Stimulated activated naive B cell treated with anti-CD40 and anti-IgM and Interleukin-4, amounts not matched to agents 10 μg/mL and 1 μg/mL and 100 μg/mL, for 72 hours (primary cell): ENCODE results near the gene SCAMP2.

Source experiments
- ATAC-seq, 2 donors: fragments of 150-1000 bp; cut with Tn5 transposase; replicated peaks; 2 replicates each; pipeline ENCODE4 v1.10.0; 2021; ENCODE audit warnings: moderate library complexity in 1 of 2
- DNase-seq: peaks from one replicate; pipeline ENCODE4 v3.0.0; 2021
- H3K27ac Mint-ChIP-seq: one replicate; pipeline ENCODE4 v1.8.0; 2022; ENCODE audit warnings: mild to moderate bottlenecking, mixed read lengths
- H3K27me3 Mint-ChIP-seq, 2 donors: one replicate each; pipeline ENCODE4 v1.8.0; 2022; ENCODE audit warnings: mixed read lengths in 2 of 2
- H3K36me3 Mint-ChIP-seq, 2 donors: one replicate each; pipeline ENCODE4 v1.8.0; 2022; ENCODE audit warnings: mixed read lengths in 2 of 2, mild to moderate bottlenecking in 1 of 2
- H3K4me1 Mint-ChIP-seq, 2 donors: one replicate each; pipeline ENCODE4 v1.8.0; 2022; ENCODE audit warnings: mixed read lengths in 2 of 2, mild to moderate bottlenecking in 1 of 2
- H3K4me3 Mint-ChIP-seq, 2 donors: one replicate each; pipeline ENCODE4 v1.8.0; 2022; ENCODE audit warnings: mild to moderate bottlenecking in 2 of 2, mixed read lengths in 2 of 2, moderate library complexity in 1 of 2
- H3K9me3 Mint-ChIP-seq, 2 donors: one replicate each; pipeline ENCODE4 v1.8.0; 2022; ENCODE audit warnings: mixed read lengths in 2 of 2, mild to moderate bottlenecking in 1 of 2

The SCAMP2 gene

DNA sequence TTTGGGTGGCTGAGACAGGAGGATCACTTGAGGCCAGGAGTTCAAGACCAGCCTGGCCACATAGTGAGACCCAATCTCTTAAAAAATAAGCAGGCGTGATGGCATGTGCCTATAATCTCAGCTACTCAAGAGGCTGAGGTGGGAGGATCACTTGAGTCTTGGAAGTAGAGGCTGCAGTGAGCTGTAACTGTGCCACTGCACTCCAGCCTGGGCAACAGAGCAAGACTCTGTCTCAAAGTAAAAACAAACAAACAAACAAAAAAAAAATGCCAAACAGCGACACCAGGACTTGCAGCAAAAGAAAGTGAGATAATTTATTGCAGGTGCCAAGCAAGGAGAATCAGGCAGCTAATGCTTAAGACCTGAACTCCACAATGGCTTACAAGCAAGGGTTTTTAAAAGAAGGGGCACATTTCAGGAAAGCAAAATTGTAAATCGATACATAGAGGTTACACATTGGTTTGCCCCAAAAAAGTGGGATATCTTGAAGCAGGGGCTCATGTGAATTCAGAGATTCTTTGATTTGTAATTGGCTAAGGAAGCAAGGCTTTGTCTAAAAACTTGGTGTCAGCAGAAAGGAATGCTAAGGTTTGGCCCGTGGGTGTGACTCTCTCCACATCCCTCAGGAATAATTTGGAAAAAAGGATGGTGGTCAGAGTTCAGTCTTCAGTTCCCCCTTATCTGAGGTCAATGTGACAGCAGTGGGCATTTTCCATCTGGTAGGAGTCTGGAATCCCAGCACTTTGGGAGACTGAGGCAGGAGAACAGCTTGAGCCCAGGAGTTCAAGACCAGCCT lies 11.5 kb upstream of the SCAMP2 start:
- Mint-ChIP-seq H3K27me3 (peaks cover 0 to 5% of the 10 kb centered on the region in 2 donors), H3K9me3 (peaks cover 0 to 4% of the 10 kb centered on the region in 2 donors), H3K4me3 (no peak overlapping the region), H3K36me3 (no peaks in the 10 kb centered on the region), H3K27ac (peak overlapping the region; percentile 20), H3K4me1 (peaks cover 8 to 9% of the 10 kb centered on the region in 2 donors)
- DNase-seq (no peak), ATAC-seq (no peak)

DNA sequence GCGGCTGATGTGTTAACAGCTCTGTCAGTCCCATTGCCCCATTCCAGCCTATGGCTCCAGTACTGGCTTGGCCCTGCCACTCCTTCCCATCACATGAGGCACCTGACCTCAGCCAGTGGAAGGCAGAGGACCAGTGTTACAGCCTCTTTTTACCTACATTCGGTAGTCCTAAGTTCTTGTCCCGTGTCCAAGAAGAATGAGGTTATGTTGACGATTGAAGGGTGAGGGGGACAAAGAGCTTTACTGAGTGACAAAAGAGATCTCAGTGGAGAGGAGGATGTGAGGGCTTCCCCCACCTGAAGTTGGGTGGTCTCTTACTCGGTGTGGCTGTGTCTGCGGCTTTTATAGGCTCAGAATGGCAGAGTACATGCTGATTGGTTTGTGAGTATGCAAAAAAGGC lies 9.4 kb upstream of the SCAMP2 start:
- no peak overlapping the region for H3K4me3 Mint-ChIP-seq
- H3K4me1 Mint-ChIP-seq = peaks cover 0 to 2% of the 10 kb centered on the region in 2 donors
- ATAC-seq (no peak), DNase-seq (no peak)
- H3K27me3 Mint-ChIP-seq = peaks cover 0 to 5% of the 10 kb centered on the region in 2 donors
- peak overlapping the region; percentile 38 for H3K27ac Mint-ChIP-seq
- peaks cover 0 to 4% of the 10 kb centered on the region in 2 donors for H3K9me3 Mint-ChIP-seq
- H3K36me3 Mint-ChIP-seq = no peaks in the 10 kb centered on the region

DNA sequence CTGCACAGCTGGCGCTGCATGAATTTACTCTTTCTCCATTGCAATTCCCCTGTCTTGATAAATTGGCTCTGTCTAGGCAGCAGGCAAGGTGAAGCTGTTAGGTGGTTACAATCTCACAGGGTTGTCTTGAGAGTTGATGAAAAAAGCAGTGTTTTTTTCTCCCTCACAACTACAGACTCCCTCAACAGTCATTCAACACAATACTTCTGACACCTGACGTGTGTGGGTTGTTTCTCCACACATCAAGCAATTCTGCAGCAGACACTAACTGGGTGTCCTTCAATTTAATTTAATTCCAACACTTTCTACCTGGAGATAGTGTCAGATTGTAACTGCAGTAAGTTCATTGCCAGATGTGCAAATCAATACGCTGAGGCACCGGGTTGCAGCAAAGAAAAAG lies 5.1 kb upstream of the SCAMP2 start:
- no peak for ATAC-seq
- Mint-ChIP-seq H3K4me1 (peaks cover 5 to 6% of the 10 kb centered on the region in 2 donors), H3K36me3 (peaks cover 0 to 3% of the 10 kb centered on the region in 2 donors), H3K27ac (no peak overlapping the region), H3K27me3 (peaks cover 0 to 5% of the 10 kb centered on the region in 2 donors), H3K4me3 (no peak overlapping the region), H3K9me3 (peaks cover 4% of the 10 kb centered on the region in 2 donors)
- no peak for DNase-seq

DNA sequence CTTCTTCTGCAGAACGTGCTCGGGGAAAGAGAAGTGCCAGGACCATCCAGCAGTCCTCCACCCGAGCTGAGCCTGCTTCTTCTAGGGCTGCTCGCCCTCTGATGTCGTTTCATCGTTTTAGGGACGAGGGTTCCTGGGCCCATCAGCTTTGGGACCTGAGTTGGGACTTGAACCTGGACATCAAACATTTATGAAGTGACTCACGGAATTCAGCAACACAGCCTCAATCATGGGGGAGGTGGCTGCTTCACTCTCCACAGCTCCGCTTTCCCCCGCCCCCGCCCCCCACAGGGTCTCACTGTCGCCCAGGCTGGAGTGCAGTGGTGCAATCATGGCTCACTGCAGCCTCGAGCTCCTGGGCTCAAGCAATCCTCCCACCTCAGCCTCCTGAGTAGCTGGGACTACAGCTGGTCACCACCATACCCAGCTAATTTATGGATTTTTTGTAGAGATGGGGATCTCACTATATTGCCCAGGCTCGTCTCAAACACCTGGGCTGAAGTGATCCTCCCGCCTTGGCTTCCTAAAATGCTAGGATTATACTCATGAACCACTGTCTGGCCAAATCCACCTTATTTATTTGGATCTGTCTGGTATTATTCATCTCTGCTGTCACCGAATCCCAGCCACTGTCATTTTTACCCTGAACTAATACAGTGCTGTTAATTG lies 725 bp upstream of the SCAMP2 start:
- ATAC-seq (no peak), DNase-seq (no peak)
- H3K27ac Mint-ChIP-seq = peak overlapping the region; percentile 98
- peak overlapping the region; percentile 91 to 98 for H3K4me3 Mint-ChIP-seq
- peaks cover 24 to 43% of the 10 kb centered on the region in 2 donors for H3K4me1 Mint-ChIP-seq
- H3K9me3 Mint-ChIP-seq = peaks cover 0 to 4% of the 10 kb centered on the region in 2 donors
- H3K27me3 Mint-ChIP-seq = no peaks in the 10 kb centered on the region
- peaks cover 24 to 27% of the 10 kb centered on the region in 2 donors for H3K36me3 Mint-ChIP-seq

DNA sequence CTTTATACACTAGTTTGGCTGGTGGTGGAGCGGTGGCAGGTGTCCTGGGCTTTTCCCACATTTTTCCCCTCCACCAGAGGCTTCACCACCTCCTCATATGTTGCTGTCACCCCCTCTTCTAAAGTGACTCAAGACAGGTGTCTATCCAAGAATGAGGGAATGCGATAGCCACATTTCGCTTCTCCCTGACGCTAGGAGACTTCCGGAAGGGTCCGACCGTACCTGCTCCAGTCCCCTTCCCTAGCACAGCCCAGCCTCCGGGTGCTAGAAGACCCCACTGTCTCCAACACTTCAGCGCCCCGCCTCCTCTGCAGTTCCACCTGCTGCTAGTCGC lies 496 bp downstream of the SCAMP2 start:
- Mint-ChIP-seq H3K27me3 (no peaks in the 10 kb centered on the region), H3K4me3 (peak overlapping the region; percentile 91 to 98), H3K4me1 (peaks cover 32 to 55% of the 10 kb centered on the region in 2 donors), H3K9me3 (peaks cover 0 to 4% of the 10 kb centered on the region in 2 donors), H3K36me3 (peaks cover 33 to 39% of the 10 kb centered on the region in 2 donors), H3K27ac (peak overlapping the region; percentile 98)
- ATAC-seq = no peak
- no peak for DNase-seq

DNA sequence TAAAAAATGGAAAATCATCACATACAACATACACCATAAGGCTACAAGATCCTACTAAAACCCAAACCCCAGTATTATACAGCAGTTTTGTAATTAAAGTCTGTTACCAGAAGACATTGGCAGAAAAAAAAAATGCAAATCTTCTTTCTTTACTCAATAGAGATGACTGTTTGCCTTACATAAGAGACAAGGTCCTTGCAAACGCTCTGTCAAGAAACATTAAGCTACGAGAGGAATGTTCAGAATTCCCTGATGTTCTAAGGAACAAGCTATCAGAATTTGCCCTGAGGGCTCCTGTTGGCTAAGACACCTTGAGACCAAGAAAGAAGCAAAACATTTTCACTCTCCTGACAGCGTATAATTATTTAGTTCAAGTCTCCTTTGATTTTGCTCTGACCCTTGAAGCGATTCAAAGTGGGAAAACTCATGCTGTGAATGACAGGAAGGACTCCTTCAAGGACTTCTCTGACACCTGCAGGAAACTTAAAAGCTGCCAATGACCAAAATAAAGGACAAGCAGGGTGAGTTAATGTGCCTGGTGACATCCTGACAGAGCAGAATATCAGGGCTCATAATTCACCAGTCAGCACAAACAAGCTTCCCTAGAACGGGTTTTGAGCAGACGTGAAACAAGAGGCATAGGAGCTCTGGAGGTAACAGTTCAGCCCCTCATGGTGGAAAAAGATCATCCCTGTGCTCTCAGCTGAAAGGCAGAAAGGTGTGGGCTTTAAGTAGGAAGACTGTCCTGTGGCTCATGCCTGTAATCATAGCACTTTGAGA lies 2.5 kb downstream of the SCAMP2 start:
- H3K9me3 Mint-ChIP-seq = peaks cover 0 to 4% of the 10 kb centered on the region in 2 donors
- H3K27ac Mint-ChIP-seq = peak overlapping the region; percentile 96
- peaks cover 44 to 55% of the 10 kb centered on the region in 2 donors for H3K36me3 Mint-ChIP-seq
- DNase-seq = no peak
- peak in 1 of 2 donors; percentile 1 for ATAC-seq
- H3K4me3 Mint-ChIP-seq = peak overlapping the region; percentile 86 to 91
- H3K27me3 Mint-ChIP-seq = no peaks in the 10 kb centered on the region
- peaks cover 47 to 76% of the 10 kb centered on the region in 2 donors for H3K4me1 Mint-ChIP-seq

DNA sequence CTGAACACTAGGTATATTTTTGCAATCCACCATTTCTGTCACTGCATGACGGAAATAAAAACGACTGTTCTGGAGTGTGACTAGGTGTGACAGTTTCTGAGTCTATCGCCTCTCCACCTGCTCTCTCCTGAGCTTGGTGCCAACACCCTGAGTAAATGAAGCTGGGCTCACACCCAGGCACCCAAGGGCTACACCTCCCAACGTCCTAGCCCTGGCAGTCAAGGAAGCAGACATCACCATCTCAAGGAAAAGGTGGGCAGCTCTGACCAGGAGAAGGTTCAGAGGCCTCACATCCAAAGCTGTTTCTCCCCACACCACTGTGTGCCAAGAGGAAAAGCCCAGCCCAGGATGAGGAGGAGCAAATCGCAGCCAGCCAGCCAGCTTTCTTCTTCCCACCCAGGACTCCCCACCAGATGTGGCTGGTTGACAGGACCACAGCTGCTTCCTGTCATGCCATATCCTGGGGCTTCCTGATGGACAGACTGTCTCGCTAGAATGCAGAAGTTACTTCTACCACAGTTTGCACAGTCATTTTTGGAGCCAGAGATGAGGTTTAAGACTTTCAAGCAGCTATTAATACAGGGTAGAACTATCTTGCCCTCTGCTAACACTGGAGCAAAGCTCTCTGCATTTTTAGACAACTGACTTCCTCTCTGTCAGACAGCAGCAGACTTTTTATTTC lies 3.3 kb downstream of the SCAMP2 start:
- H3K4me3 Mint-ChIP-seq = peak overlapping the region; percentile 86 to 91
- H3K36me3 Mint-ChIP-seq = peaks cover 47 to 61% of the 10 kb centered on the region in 2 donors
- H3K4me1 Mint-ChIP-seq = peaks cover 48 to 81% of the 10 kb centered on the region in 2 donors
- ATAC-seq (peak; percentile 83 to 84), DNase-seq (peak; percentile 72)
- no peaks in the 10 kb centered on the region for H3K27me3 Mint-ChIP-seq
- H3K9me3 Mint-ChIP-seq = no peaks in the 10 kb centered on the region
- peak overlapping the region; percentile 96 for H3K27ac Mint-ChIP-seq

DNA sequence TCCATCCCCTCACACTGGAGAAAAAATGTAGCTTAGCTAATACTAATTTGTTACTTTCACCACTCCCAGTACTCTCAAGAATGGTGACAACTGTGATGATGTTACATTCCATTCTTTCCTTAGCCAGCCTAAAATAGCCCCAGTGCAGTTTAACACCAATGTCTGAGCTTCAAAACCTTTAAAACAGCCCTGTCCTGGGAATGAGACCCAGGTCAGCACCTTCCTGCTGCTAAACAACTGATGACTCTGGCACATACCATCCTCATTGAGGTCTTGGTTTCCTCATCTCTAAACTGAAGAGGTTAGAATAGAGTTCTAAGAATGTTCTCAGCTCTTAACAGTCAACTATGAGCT lies 3.8 kb downstream of the SCAMP2 start:
- H3K27ac Mint-ChIP-seq = no peak overlapping the region
- DNase-seq (no peak), ATAC-seq (no peak)
- H3K4me1 Mint-ChIP-seq = peaks cover 50 to 85% of the 10 kb centered on the region in 2 donors
- H3K4me3 Mint-ChIP-seq = peak overlapping the region in 1 of 2 donors; percentile 86
- no peaks in the 10 kb centered on the region for H3K27me3 Mint-ChIP-seq
- H3K9me3 Mint-ChIP-seq = no peaks in the 10 kb centered on the region
- H3K36me3 Mint-ChIP-seq = peaks cover 50 to 64% of the 10 kb centered on the region in 2 donors

DNA sequence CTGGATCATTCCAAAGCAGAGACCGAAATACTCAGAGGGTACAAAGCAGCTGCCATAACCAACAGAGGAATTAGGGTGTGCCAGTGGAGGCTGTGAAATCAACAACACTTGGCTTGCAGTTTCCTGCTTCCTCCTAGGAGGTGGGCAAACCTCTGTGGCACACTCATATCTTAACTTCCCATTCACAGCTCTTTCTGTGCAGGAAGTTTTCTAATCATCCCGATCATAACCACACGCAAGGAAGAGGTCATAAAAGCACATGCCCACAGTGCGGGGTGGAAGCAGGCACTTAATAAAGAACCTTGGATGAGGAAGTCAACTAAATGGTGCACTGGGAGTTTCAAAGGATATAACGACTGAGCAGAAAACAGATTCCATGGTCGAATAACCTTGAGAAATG lies 5.1 kb downstream of the SCAMP2 start:
- Mint-ChIP-seq H3K9me3 (no peaks in the 10 kb centered on the region), H3K4me1 (peaks cover 52 to 90% of the 10 kb centered on the region in 2 donors), H3K36me3 (peaks cover 53 to 72% of the 10 kb centered on the region in 2 donors), H3K27ac (peak overlapping the region; percentile 65), H3K27me3 (no peaks in the 10 kb centered on the region), H3K4me3 (peak overlapping the region; percentile 14 to 53)
- DNase-seq = no peak
- ATAC-seq = no peak

DNA sequence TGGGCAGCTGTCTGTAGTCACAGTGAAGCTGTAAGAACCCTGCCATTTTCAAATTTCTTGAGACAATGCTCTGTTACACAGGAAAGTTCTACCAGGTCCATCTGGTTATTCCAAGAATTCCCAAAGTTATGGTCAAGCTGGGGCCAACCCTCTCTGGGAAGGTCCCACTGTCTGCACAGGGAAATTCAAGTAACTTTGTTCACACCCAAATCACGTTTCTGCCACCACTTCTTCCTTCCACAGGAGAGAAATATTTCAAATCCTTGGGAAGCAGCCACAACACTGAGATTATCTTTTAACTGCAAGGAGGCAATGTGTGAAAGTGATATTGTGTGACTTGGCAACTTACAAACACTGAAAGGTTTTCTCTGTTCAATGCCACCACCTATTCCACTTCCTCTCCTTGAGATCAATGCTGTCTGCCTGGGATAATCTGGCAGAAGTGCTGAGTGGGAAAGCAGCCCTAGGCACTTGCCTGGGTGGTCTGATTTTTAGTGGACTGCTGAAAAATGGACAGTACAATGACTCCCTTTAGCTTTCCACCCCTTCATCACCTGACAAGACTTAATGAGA lies 5.6 kb downstream of the SCAMP2 start:
- DNase-seq (no peak), ATAC-seq (no peak)
- Mint-ChIP-seq H3K4me1 (peaks cover 48 to 86% of the 10 kb centered on the region in 2 donors), H3K27me3 (no peaks in the 10 kb centered on the region), H3K27ac (peak overlapping the region; percentile 65), H3K4me3 (peak overlapping the region; percentile 32 to 53), H3K36me3 (peaks cover 49 to 67% of the 10 kb centered on the region in 2 donors), H3K9me3 (no peaks in the 10 kb centered on the region)

DNA sequence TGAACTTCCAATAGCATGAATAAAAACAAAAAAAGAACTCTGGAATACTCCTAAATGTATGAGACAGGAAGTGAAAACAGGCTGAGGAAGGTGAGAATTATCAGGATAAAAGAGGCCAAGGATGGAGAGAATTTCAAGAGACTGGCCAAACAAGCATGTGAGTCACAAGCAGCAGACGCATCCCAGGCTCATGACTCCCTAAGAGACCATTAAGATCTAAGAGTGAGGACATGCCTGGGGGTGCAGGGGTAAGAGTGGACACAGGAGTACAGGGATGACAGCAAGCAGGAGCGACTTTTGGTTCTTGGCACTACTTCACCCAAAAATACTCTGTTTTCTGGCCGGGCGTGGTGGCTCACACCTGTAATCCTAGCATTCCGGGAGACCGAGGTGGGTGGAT lies 7.1 kb downstream of the SCAMP2 start:
- Mint-ChIP-seq H3K27ac (no peak overlapping the region), H3K36me3 (peaks cover 43 to 63% of the 10 kb centered on the region in 2 donors)

DNA sequence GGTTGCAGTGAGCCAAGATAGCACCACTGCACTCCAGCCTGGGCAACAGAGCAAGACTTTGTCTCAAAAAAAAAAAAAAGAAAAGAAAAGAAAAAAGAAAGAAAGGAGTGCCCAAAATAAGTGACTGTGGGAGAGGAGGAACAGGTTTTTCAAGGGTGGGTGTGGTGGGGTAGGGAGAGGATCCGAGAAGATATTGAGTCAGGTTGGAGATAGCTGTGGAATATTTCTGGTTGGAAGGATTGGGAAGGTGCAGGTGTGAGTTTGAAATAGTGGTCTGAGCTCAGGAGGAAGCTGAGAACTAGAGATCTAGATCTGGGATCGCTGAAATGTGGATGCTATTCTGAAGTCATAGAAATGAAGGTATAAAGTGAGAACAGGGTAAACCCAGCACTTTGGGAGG lies 7.8 kb downstream of the SCAMP2 start:
- Mint-ChIP-seq H3K36me3 (peaks cover 38 to 57% of the 10 kb centered on the region in 2 donors), H3K4me1 (peaks cover 40 to 66% of the 10 kb centered on the region in 2 donors), H3K9me3 (no peaks in the 10 kb centered on the region), H3K27me3 (no peaks in the 10 kb centered on the region), H3K27ac (peak overlapping the region; percentile 14), H3K4me3 (peak overlapping the region in 1 of 2 donors; percentile 52)
- no peak for ATAC-seq
- no peak for DNase-seq

More for the DNA sequence above, 7.1 kb downstream of the SCAMP2 start:
- DNase-seq (no peak), ATAC-seq (no peak)
- no peaks in the 10 kb centered on the region for H3K9me3 Mint-ChIP-seq
- peak overlapping the region in 1 of 2 donors; percentile 52 for H3K4me3 Mint-ChIP-seq
- H3K4me1 Mint-ChIP-seq = peaks cover 44 to 74% of the 10 kb centered on the region in 2 donors
- no peaks in the 10 kb centered on the region for H3K27me3 Mint-ChIP-seq

DNA sequence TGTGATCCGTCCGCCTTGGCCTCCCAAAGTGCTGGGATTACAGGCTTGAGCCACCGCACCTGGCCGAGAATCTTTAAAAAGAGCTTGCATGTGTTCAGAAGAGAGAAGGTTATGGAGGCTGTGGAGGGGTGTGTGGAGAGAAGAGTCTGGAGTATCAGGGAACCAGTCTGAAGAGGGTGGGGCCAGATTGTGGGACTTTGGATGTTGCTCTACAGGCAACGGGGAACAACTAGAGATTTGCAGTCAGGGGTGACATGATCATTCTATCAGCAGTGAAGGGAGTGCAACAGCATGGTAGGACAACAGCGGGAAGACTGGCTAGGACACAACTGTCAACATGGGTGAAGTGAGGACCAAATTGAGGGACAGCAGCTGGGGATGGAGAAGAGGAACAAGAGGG lies 8.9 kb downstream of the SCAMP2 start:
- H3K4me3 Mint-ChIP-seq = no peak overlapping the region
- H3K9me3 Mint-ChIP-seq = no peaks in the 10 kb centered on the region
- H3K27me3 Mint-ChIP-seq = no peaks in the 10 kb centered on the region
- DNase-seq (no peak), ATAC-seq (no peak)
- peaks cover 34 to 63% of the 10 kb centered on the region in 2 donors for H3K4me1 Mint-ChIP-seq
- peaks cover 31 to 47% of the 10 kb centered on the region in 2 donors for H3K36me3 Mint-ChIP-seq
- no peak overlapping the region for H3K27ac Mint-ChIP-seq
